HepG2 (cell line): Measurements from ENCODE around the gene STEAP1B. TPM values are rescaled to one million over a fixed set of nuclear protein-coding genes. Genes with fewer than 3 reads are reported as not detected.
"Not testable (repeated sequence)": the region's sequence is repeated elsewhere in the genome, so short reads cannot be mapped to it uniquely, and the experiment has no call there.

Experiments used
- ATAC-seq: fragments of 200-7000 bp; cut with Tn5 transposase; 3 replicates; pipeline ENCODE4 v1.9.1; 2020; ENCODE audit warnings: mild to moderate bottlenecking, moderate library complexity
- BruUV-seq: library from RNA; stranded (reverse); fragments of 400-500 nt; replicated peaks from 2 replicates; lab custom pipeline; 2021; lab: Mats Ljungman, UMichigan
- CTCF ChIA-PET: fragments of 300-600 bp; formaldehyde crosslinking; extraction: SDS; loops from one replicate; lab custom pipeline; 2021; ENCODE audit warnings: low total read pairs, inconsistent platforms, low intra/inter-chr PET ratio; lab: Yijun Ruan, JAX
- POLR2A ChIA-PET: fragments of 350-600 bp; sonication (Branson Sonifier 250); formaldehyde crosslinking; loops from one replicate; lab custom pipeline; 2020; ENCODE audit warnings: antibody characterized with exemption, inconsistent platforms; lab: Yijun Ruan, JAX
- DNase-seq: peaks from one replicate; pipeline ENCODE4 v3.0.0-alpha.2; 2015; ENCODE audit warnings: low spot score
- FAIRE-seq: peaks from 3 replicates; lab custom pipeline; 2011; peaks lifted over from hg19 to GRCh38; lab: Jason Lieb, UNC
- H2AFZ ChIP-seq: one replicate; pipeline ENCODE4 v1.6.1; 2011; ENCODE audit warnings: low read length, inconsistent platforms
- H3K27ac ChIP-seq: fragments of 300-600 bp; 3 replicates; pipeline ENCODE4 v1.8.0; 2011; ENCODE audit warnings: mixed run types, mild to moderate bottlenecking, mixed read lengths, low read length, inconsistent platforms; ENCODE audit not compliant: insufficient read depth; ENCODE audit errors: extremely low read length
- H3K27me3 ChIP-seq, 2 experiments: fragments of 200-600 bp in 1 of 2; 2 replicates in 1 of 2; 3 replicates in 1 of 2; pipeline versions ENCODE4 v1.6.0 to v1.8.0; 2011; ENCODE audit warnings: low read length in 2 of 2, mild to moderate bottlenecking in 2 of 2, moderate library complexity in 2 of 2, inconsistent platforms in 1 of 2; ENCODE audit not compliant: insufficient read depth in 2 of 2, control insufficient read depth in 1 of 2
- H3K36me3 ChIP-seq, 2 experiments: fragments of 200-600 bp in 1 of 2; replicated peaks in 1 of 2; 2 replicates in 1 of 2; 3 replicates in 1 of 2; pipeline versions ENCODE4 v1.5.1 to v1.8.0; 2011; ENCODE audit warnings: low read length in 2 of 2, inconsistent platforms in 1 of 2; ENCODE audit not compliant: insufficient read depth in 2 of 2, control insufficient read depth in 1 of 2
- H3K4me1 ChIP-seq: 2 replicates; pipeline ENCODE4 v1.5.1; 2012; ENCODE audit warnings: low read length, inconsistent platforms; ENCODE audit not compliant: insufficient read depth
- H3K4me2 ChIP-seq: 2 replicates; pipeline ENCODE4 v1.6.0; 2011; ENCODE audit warnings: low read depth, low read length, inconsistent platforms
- H3K4me3 ChIP-seq, 3 experiments: fragments of 200-600 bp in 1 of 3; sonication (generic), shearing (Covaris generic) in 1 of 3; replicated peaks in 1 of 3; 2 replicates each; pipeline ENCODE4 v1.5.1; 2011 to 2016; ENCODE audit warnings: low read length in 3 of 3, inconsistent platforms in 2 of 3, low read depth in 2 of 3, mild to moderate bottlenecking in 2 of 3, control low read depth in 1 of 3, mixed read lengths in 1 of 3; ENCODE audit not compliant: insufficient read depth in 1 of 3
- H3K79me2 ChIP-seq: one replicate; pipeline ENCODE4 v1.6.1; 2011; ENCODE audit warnings: low read length, inconsistent platforms; ENCODE audit not compliant: insufficient read depth
- H3K9ac ChIP-seq: 2 replicates; pipeline ENCODE4 v1.6.0; 2011; ENCODE audit warnings: mild to moderate bottlenecking, low read depth, low read length, inconsistent platforms; ENCODE audit not compliant: insufficient read depth
- H3K9me3 ChIP-seq: 2 replicates; pipeline ENCODE4 v1.5.1; 2012; ENCODE audit warnings: mild to moderate bottlenecking, low read length
- H4K20me1 ChIP-seq: 2 replicates; pipeline ENCODE4 v1.6.0; 2011; ENCODE audit warnings: inconsistent platforms, mild to moderate bottlenecking, low read length, moderate library complexity; ENCODE audit not compliant: insufficient read depth
- FOXA3 ChIP-seq: IDR thresholded peaks from 2 replicates; pipeline ENCODE4 v1.6.1; 2016; ENCODE audit warnings: missing genetic modification reagents, missing compliant biosample characterization
- JUND ChIP-seq: sonication (generic); formaldehyde crosslinking; IDR thresholded peaks from 2 replicates; pipeline ENCODE4 v1.8.0; 2022; ENCODE audit warnings: mild to moderate bottlenecking, missing genetic modification reagents
- MBNL3 ChIP-seq: fragments of 250-450 bp; sonication (Bioruptor Pico); conservative IDR thresholded peaks from 2 replicates; pipeline ENCODE4 v1.8.0; 2022; ENCODE audit warnings: mild to moderate bottlenecking, inconsistent platforms
- MEIS2 ChIP-seq: sonication (generic); formaldehyde crosslinking; IDR thresholded peaks from 2 replicates; pipeline ENCODE4 v1.9.0; 2021; ENCODE audit warnings: mild to moderate bottlenecking, missing genetic modification reagents
- RARA ChIP-seq: IDR thresholded peaks from 2 replicates; pipeline ENCODE4 v1.6.1; 2016; ENCODE audit warnings: missing genetic modification reagents, missing compliant biosample characterization
- RXRB ChIP-seq: IDR thresholded peaks from 2 replicates; pipeline ENCODE4 v1.6.1; 2016; ENCODE audit warnings: borderline replicate concordance, missing genetic modification reagents, missing compliant biosample characterization
- SAP130 ChIP-seq: IDR thresholded peaks from 2 replicates; pipeline ENCODE4 v1.6.1; 2016; ENCODE audit warnings: low read depth
- SIN3A ChIP-seq: IDR thresholded peaks from 2 replicates; pipeline ENCODE4 v1.6.1; 2011; ENCODE audit warnings: low read depth, mild to moderate bottlenecking, control low read depth, low read length, borderline replicate concordance
- SMC3 ChIP-seq: IDR thresholded peaks from 2 replicates; pipeline ENCODE4 v1.6.1; 2011; ENCODE audit warnings: low read length, improper control_type of control experiment
- SNAPC4 ChIP-seq: sonication (generic); formaldehyde crosslinking; IDR thresholded peaks from 2 replicates; pipeline ENCODE4 v1.4.0; 2020; ENCODE audit warnings: mild to moderate bottlenecking, missing genetic modification reagents
- SOX6 ChIP-seq, 2 experiments: fragments of 450-650 bp in 1 of 2; sonication (generic) in 1 of 2; formaldehyde crosslinking in 1 of 2; IDR thresholded peaks; 2 replicates each; pipeline versions ENCODE4 v1.4.0 to v1.6.1; 2017 to 2020; ENCODE audit warnings: antibody characterized with exemption in 1 of 2, mild to moderate bottlenecking in 1 of 2, missing genetic modification reagents in 1 of 2
- STAG1 ChIP-seq: sonication (generic); formaldehyde crosslinking; IDR thresholded peaks from 2 replicates; pipeline ENCODE4 v1.4.0; 2020; ENCODE audit warnings: missing genetic modification reagents
- ZBTB7B ChIP-seq: sonication (generic); formaldehyde crosslinking; IDR thresholded peaks from 2 replicates; pipeline ENCODE4 v1.4.0; 2020; ENCODE audit warnings: missing genetic modification reagents
- ZNF546 ChIP-seq: sonication (generic); formaldehyde crosslinking; conservative IDR thresholded peaks from 2 replicates; pipeline ENCODE4 v1.8.1; 2023; ENCODE audit warnings: mild to moderate bottlenecking, missing genetic modification reagents
- in situ Hi-C: cut with HindIII; loops from 2 replicates; pipeline ENCODE4 v1.10.0; 2017; ENCODE audit warnings: low pct_unique_long_range_greater_than_20kb; ENCODE audit not compliant: extremely low pct_ligation_motif_present
- intact Hi-C: fragments of 100-400 bp; cut with micrococcal nuclease; formaldehyde crosslinking; loops from one replicate; pipeline ENCODE4 v1.10.0; 2022; ENCODE audit not compliant: unreplicated experiment
- polyA plus RNA-seq, 8 experiments: library from polyadenylated mRNA; depleted of rRNA in 3 of 8; stranded (reverse) in 7 of 8; unstranded in 1 of 8; fragments of >200 nt; fragmentation: Illumina TruSeq in 4 of 8; extraction: Trizol in 4 of 8; gene quantifications; 2 replicates each; pipeline versions ENCODE4 v1.2.1 to v1.2.3, GENCODE V29; 2011 to 2016; ENCODE audit warnings: low read depth in 4 of 8, missing spikeins in 1 of 8, mixed read lengths in 1 of 8; ENCODE audit not compliant: insufficient read depth in 1 of 8
- total RNA-seq, 5 experiments: library from RNA; depleted of rRNA; stranded (reverse); fragments of >200 nt; fragmentation: Illumina TruSeq; extraction: Trizol; gene quantifications; 2 replicates each; pipeline ENCODE4 v1.2.3, GENCODE V29; 2016; ENCODE audit warnings: low read depth in 1 of 5

Gene STEAP1B
- total and polyA plus RNA-seq, 2 of the 13 experiments (the other 11 are each of a cell fraction or from before 2014, with no cell fraction given) = not detected

GRCh38 chr7:22452142-22452959 is 47.6 kb downstream of the STEAP1B start (continued):
- TF ChIP-seq SOX6 (IDR thresholded peaks at IDR 0.05) (no peak), SOX6 (CRISPR knock-in tag; IDR thresholded peaks at IDR 0.05) (peak; percentile 62), STAG1 (peak; percentile 75), ZBTB7B (CRISPR knock-in tag) (peak; percentile 62), ZNF546 (CRISPR knock-in tag) (no peak), SMC3 (peak; percentile 83), RXRB (CRISPR knock-in tag) (0 out of 2 replicates have a peak, but pooled peaks have one; percentile 28), MBNL3 (CRISPR knock-in tag) (no peak), SNAPC4 (CRISPR knock-in tag) (no peak), JUND (no peak), SIN3A (no peak), RARA (CRISPR knock-in tag) (no peak), FOXA3 (CRISPR knock-in tag) (0 out of 2 replicates have a peak, but pooled peaks have one; percentile 27), MEIS2 (CRISPR knock-in tag) (no peak), SAP130 (CRISPR knock-in tag) (peak; percentile 58; the same call in 1 of the 2 replicates)
- TF ChIP-seq, all 625 proteins: peak for 77

- intact Hi-C loops = loop anchor here (10.0 kb wide), 1 partner anchor 125 kb away; no protein-coding TSS in a partner anchor
- POLR2A ChIA-PET, BruUV-seq: not testable (repeated sequence)
Measured at GRCh38 chr7:22450013-22450412, 50.0 kb downstream of the STEAP1B start.

More at GRCh38 chr7:22450013-22450412, 50.0 kb downstream of the STEAP1B start:
- in situ Hi-C loops, H3K9me3 ChIP-seq, H3K9ac ChIP-seq, H3K36me3 ChIP-seq, H3K79me2 ChIP-seq, ATAC-seq, H3K4me3 ChIP-seq, H4K20me1 ChIP-seq, FAIRE-seq, DNase-seq, CTCF ChIA-PET, H2AFZ ChIP-seq, H3K4me2 ChIP-seq, H3K27ac ChIP-seq: not testable (repeated sequence)
- H3K27me3 ChIP-seq = peaks cover 0 to 14% of the 10 kb centered on the region in 2 experiments; a peak in 3 of 5 replicates
- H3K4me1 ChIP-seq = peaks cover 40% of the 10 kb centered on the region
